SH-SY5Y (cell line): Measurements from ENCODE around the gene MAMDC4.

Experiments used
- GATA2 ChIP-seq: IDR thresholded peaks from 2 replicates; pipeline ENCODE4 v1.6.1; 2011; ENCODE audit warnings: mild to moderate bottlenecking, low read depth, low read length
- GATA3 ChIP-seq: IDR thresholded peaks from 2 replicates; pipeline ENCODE4 v1.6.1; 2011; ENCODE audit warnings: low read depth, mild to moderate bottlenecking, low read length, moderate library complexity

DNA sequence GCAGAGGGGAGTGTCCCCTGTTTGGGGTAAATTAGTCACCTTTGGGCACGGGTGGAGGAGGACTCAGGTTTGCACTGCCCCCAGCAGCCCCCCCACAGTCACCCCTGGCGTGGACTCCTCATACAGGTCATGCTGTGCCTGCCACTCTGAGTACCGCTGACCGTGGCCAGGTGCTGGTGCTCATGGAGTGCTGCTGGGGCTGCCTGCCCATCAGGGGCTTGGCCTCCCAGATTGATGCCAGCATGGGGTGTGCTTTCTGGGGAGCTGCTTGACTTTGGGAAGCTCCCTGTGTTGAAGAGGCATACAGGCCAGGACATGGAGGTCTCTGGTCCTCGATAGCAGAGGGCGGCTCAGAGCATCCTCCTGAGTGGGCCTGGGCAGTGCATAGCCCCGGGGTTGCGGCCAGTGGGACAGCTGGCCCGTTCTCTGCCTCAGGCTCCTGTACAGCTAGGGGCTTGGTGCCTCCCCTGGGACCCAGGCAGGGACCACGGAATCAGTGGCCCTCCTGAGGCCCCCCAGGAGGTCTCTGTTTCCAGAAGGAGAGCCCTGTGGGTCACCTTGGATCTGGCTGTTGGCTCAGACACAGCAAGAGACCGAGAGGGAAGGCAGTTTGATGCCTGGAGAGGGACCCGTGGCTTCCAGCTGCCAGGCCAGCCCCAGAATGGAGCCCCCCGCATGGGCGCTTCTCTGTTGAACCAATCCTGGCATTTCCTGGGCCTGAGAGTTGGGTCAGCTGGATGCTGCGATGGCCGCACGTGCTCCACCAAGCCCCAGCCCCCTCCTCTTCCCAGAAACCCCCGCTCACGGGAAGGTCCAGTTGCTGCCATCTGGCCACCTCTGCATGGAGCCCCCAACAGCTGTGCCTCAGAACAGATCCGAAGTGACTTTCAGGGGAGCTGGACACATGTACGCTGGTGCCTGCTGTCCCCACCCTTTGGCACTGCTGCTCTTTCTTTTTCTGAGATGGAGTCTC, 15.9 kb upstream of the MAMDC4 start:
- no peak for TF ChIP-seq GATA3
- no peak for TF ChIP-seq GATA2
